Measurements from ENCODE around the gene DCAF6.

The DCAF6 gene

DNA sequence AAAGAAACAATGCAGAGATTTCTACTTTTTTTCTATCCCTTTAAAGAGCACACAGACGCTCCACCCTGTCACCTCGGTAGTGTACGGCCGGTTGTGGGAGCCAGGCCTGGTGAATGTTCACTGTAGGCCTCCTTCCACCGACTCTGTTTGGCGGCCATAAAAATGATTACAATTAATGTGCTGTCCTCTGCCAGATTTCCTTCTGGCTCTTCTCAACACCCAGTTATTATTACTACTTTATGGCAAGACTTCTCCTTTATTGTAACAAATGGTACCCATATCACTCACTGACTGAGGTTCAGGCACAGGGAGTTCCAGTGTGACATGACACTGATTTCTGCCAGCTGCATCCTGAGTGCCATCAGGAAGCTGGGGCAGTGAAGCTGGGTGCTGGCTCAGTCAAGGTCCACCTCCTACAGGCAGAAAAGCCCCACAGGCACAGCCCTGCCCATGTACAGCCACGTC, 162.9 kb downstream of the DCAF6 start:
- H3K4me1 ChIP-seq (ENCODE audit: low read length), result no peaks in the 10 kb centered on the region
- H3K27ac ChIP-seq (ENCODE audit: low read length), result no peak overlapping the region
- TF ChIP-seq, protein P1, sequence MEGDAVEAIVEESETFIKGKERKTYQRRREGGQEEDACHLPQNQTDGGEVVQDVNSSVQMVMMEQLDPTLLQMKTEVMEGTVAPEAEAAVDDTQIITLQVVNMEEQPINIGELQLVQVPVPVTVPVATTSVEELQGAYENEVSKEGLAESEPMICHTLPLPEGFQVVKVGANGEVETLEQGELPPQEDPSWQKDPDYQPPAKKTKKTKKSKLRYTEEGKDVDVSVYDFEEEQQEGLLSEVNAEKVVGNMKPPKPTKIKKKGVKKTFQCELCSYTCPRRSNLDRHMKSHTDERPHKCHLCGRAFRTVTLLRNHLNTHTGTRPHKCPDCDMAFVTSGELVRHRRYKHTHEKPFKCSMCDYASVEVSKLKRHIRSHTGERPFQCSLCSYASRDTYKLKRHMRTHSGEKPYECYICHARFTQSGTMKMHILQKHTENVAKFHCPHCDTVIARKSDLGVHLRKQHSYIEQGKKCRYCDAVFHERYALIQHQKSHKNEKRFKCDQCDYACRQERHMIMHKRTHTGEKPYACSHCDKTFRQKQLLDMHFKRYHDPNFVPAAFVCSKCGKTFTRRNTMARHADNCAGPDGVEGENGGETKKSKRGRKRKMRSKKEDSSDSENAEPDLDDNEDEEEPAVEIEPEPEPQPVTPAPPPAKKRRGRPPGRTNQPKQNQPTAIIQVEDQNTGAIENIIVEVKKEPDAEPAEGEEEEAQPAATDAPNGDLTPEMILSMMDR (IDR thresholded peaks at IDR 0.05; ENCODE audit: low read depth, low read length), result no peak
- TF ChIP-seq EZH2phosphoT487 (IDR thresholded peaks at IDR 0.05; ENCODE audit: low read depth), result no peak
- no peak overlapping the region for H3K4me3 ChIP-seq (ENCODE audit: low read length)
- H3K9me3 ChIP-seq (ENCODE audit: insufficient read depth, low read length), result no peaks in the 10 kb centered on the region
- H3K79me2 ChIP-seq (ENCODE audit: low read length), result no peaks in the 10 kb centered on the region
- H3K4me2 ChIP-seq (ENCODE audit: low read length), result no peak overlapping the region
- no peak overlapping the region for H3K9ac ChIP-seq (ENCODE audit: low read length)
- no peaks in the 10 kb centered on the region for H3K27me3 ChIP-seq (ENCODE audit: low read depth, low read length)
- no peaks in the 10 kb centered on the region for H3K36me3 ChIP-seq (replicated peaks; ENCODE audit: low read depth, low read length)
- H4K20me1 ChIP-seq (ENCODE audit: insufficient read depth, low read length), result no peaks in the 10 kb centered on the region
- H2AFZ ChIP-seq (ENCODE audit: low read depth, low read length), result no peak overlapping the region

DNA sequence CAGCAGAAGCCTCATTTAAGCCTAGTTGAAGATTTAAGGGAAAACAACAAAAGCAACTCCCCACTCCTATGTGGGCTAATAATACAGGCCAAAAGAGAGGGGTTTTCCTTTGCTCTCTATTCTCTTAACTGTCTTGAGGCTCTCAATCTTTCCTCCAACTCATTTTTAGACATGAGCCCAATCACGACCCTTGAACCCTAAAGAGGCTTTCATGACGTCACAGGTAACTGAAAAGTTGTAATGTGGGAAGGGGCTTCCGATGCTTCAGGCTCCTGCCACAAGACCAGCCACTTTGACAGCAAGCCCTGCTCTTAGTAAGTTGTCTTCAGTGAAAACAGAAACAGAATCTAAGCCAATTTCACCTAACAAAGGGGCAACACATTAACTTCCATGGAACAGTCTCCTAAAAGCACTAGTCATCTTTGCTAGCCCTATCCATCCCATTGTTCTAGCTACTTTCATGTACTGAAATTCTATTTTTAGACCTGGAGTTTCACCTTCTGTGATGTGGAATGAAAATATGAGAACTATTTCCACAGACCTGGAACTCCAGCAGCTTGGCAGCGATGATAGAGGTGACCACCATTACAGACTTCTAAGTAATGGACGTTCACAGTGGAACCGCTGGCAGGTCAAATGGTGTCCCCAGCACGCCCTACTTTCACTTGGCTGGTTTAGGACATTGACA, 164.0 kb downstream of the DCAF6 start:
- Histone ChIP-seq H3K4me1 (ENCODE audit: low read length) (no peaks in the 10 kb centered on the region), H3K9ac (ENCODE audit: low read length) (no peak overlapping the region), H3K9me3 (ENCODE audit: insufficient read depth, low read length) (no peaks in the 10 kb centered on the region), H3K27me3 (ENCODE audit: low read depth, low read length) (no peaks in the 10 kb centered on the region), H3K36me3 (replicated peaks; ENCODE audit: low read depth, low read length) (no peaks in the 10 kb centered on the region), H2AFZ (ENCODE audit: low read depth, low read length) (no peak overlapping the region), H3K4me3 (ENCODE audit: low read length) (no peak overlapping the region), H3K27ac (ENCODE audit: low read length) (no peak overlapping the region), H3K79me2 (ENCODE audit: low read length) (no peaks in the 10 kb centered on the region), H3K4me2 (ENCODE audit: low read length) (no peak overlapping the region), H4K20me1 (ENCODE audit: insufficient read depth, low read length) (no peaks in the 10 kb centered on the region)
- TF ChIP-seq, protein P1 (IDR thresholded peaks at IDR 0.05; ENCODE audit: low read depth, low read length), result no peak
- TF ChIP-seq EZH2phosphoT487 (IDR thresholded peaks at IDR 0.05; ENCODE audit: low read depth), result no peak

DNA sequence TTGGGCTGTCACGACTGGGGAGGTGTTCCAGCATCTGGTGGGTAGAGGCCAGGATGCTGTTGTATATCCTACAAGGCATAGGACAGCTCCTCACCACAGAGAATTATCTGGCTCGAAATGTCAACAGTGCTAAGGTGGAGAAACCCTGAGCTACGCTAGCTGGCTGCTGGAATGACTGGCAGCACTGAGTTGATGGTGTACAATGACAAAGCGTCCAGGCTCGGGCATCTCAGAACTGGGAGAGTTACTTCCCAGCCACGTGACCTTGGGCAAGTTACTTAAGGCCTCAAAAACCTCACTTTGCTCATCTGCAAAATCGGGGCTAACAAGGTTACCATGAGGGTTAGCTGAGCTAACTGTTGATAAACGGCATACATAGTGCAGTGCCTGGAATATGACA, 164.9 kb downstream of the DCAF6 start:
- no peaks in the 10 kb centered on the region for H3K36me3 ChIP-seq (replicated peaks; ENCODE audit: low read depth, low read length)
- H3K4me2 ChIP-seq (ENCODE audit: low read length), result no peak overlapping the region
- H3K9me3 ChIP-seq (ENCODE audit: insufficient read depth, low read length), result no peaks in the 10 kb centered on the region
- H3K79me2 ChIP-seq (ENCODE audit: low read length), result no peaks in the 10 kb centered on the region
- H4K20me1 ChIP-seq (ENCODE audit: insufficient read depth, low read length), result no peaks in the 10 kb centered on the region
- H3K4me1 ChIP-seq (ENCODE audit: low read length), result no peaks in the 10 kb centered on the region
- no peak overlapping the region for H3K4me3 ChIP-seq (ENCODE audit: low read length)
- H3K27ac ChIP-seq (ENCODE audit: low read length), result no peak overlapping the region
- no peak overlapping the region for H3K9ac ChIP-seq (ENCODE audit: low read length)
- no peaks in the 10 kb centered on the region for H3K27me3 ChIP-seq (ENCODE audit: low read depth, low read length)
- TF ChIP-seq EZH2phosphoT487 (IDR thresholded peaks at IDR 0.05; ENCODE audit: low read depth), result no peak
- TF ChIP-seq, protein P1 (IDR thresholded peaks at IDR 0.05; ENCODE audit: low read depth, low read length), result no peak
- no peak overlapping the region for H2AFZ ChIP-seq (ENCODE audit: low read depth, low read length)

DNA sequence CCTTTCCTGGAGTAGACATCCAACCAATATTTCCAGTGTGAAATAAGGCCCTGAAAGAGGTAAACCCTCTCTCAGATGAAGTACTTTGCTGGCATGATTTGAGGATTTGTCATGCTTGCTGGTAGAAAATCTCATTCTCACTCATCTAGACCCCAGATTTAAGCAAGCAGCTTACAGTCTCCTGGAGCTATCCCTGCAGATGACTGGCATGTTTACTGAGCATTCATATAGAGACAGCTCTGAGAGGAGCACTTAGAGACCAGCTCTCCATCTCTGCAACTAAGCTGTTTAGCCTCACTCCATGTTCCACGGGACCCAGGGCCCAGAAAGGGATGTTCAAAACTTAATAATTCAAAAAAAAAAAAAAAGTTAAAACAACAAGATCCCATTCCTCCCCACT, 166.0 kb downstream of the DCAF6 start:
- Histone ChIP-seq H3K27ac (ENCODE audit: low read length) (no peak overlapping the region), H3K4me2 (ENCODE audit: low read length) (no peak overlapping the region), H3K79me2 (ENCODE audit: low read length) (no peaks in the 10 kb centered on the region), H3K36me3 (replicated peaks; ENCODE audit: low read depth, low read length) (no peaks in the 10 kb centered on the region), H3K27me3 (ENCODE audit: low read depth, low read length) (no peaks in the 10 kb centered on the region), H3K9me3 (ENCODE audit: insufficient read depth, low read length) (no peaks in the 10 kb centered on the region), H3K9ac (ENCODE audit: low read length) (no peak overlapping the region), H3K4me3 (ENCODE audit: low read length) (no peak overlapping the region), H3K4me1 (ENCODE audit: low read length) (no peaks in the 10 kb centered on the region), H2AFZ (ENCODE audit: low read depth, low read length) (no peak overlapping the region), H4K20me1 (ENCODE audit: insufficient read depth, low read length) (no peaks in the 10 kb centered on the region)
- TF ChIP-seq, protein P1 (IDR thresholded peaks at IDR 0.05; ENCODE audit: low read depth, low read length), result no peak
- TF ChIP-seq EZH2phosphoT487 (IDR thresholded peaks at IDR 0.05; ENCODE audit: low read depth), result no peak
